PC-3 (cell line): Measurements from ENCODE around the gene MMAA. TPM values are rescaled to one million over a fixed set of nuclear protein-coding genes. Genes with fewer than 3 reads are reported as not detected.

Experiments used
- ATAC-seq: fragments of 200-7000 bp; cut with Tn5 transposase; 2 replicates; pipeline ENCODE4 v1.9.1; 2020; ENCODE audit warnings: mild to moderate bottlenecking, moderate library complexity
- BruUV-seq: library from RNA; stranded (reverse); fragments of 400-500 nt; replicated peaks from 2 replicates; lab custom pipeline; 2021; lab: Mats Ljungman, UMichigan
- CTCF ChIA-PET: fragments of 300-600 bp; sonication (Branson Sonifier 250); formaldehyde crosslinking; loops from one replicate; lab custom pipeline; 2022; ENCODE audit warnings: antibody characterized with exemption; lab: Charles Lee
- POLR2A ChIA-PET: fragments of 300-600 bp; sonication (Branson Sonifier 250); formaldehyde crosslinking; loops from one replicate; lab custom pipeline; 2022; ENCODE audit warnings: antibody characterized with exemption; ENCODE audit not compliant: unreplicated experiment; lab: Charles Lee
- DNase-seq: peaks from one replicate; pipeline ENCODE4 v3.0.0-alpha.2; 2015
- H2AFZ ChIP-seq: fragments of 300-600 bp; sonication (generic); 2 replicates; pipeline ENCODE4 v1.6.0; 2016; ENCODE audit warnings: antibody characterized with exemption, low read length
- H3F3A ChIP-seq: fragments of 300-600 bp; sonication (generic); one replicate; pipeline ENCODE4 v1.6.0; 2017; ENCODE audit warnings: antibody characterized with exemption, low read length, control low read depth, mild to moderate bottlenecking; ENCODE audit not compliant: unreplicated experiment
- H3K27ac ChIP-seq: fragments of 300-600 bp; sonication (generic); 2 replicates; pipeline ENCODE4 v1.5.1; 2016; ENCODE audit warnings: mild to moderate bottlenecking, low read length
- H3K27me3 ChIP-seq: fragments of 300-600 bp; sonication (generic); 2 replicates; pipeline ENCODE4 v1.6.1; 2016; ENCODE audit warnings: low read length, mixed read lengths
- H3K36me3 ChIP-seq: fragments of 300-600 bp; sonication (generic); 2 replicates; pipeline ENCODE4 v1.6.1; 2016; ENCODE audit warnings: low read depth, mixed run types, low read length, mixed read lengths
- H3K4me1 ChIP-seq: fragments of 300-600 bp; sonication (generic); 2 replicates; pipeline ENCODE4 v1.5.1; 2016; ENCODE audit warnings: low read length; ENCODE audit not compliant: insufficient read depth
- H3K4me2 ChIP-seq: fragments of 300-600 bp; sonication (generic); 2 replicates; pipeline ENCODE4 v1.6.0; 2016; ENCODE audit warnings: low read length
- H3K4me3 ChIP-seq: fragments of 300-600 bp; sonication (generic); 2 replicates; pipeline ENCODE4 v1.5.1; 2016; ENCODE audit warnings: mild to moderate bottlenecking, low read length, mixed read lengths
- H3K79me2 ChIP-seq: fragments of 300-600 bp; sonication (generic); 2 replicates; pipeline ENCODE4 v1.6.1; 2017; ENCODE audit warnings: low read length, mixed read lengths
- H3K9ac ChIP-seq: fragments of 300-600 bp; sonication (generic); 2 replicates; pipeline ENCODE4 v1.6.0; 2016; ENCODE audit warnings: mild to moderate bottlenecking, low read length
- H3K9me2 ChIP-seq: fragments of 300-600 bp; sonication (generic); replicated peaks from 2 replicates; pipeline ENCODE4 v1.6.1; 2016; ENCODE audit warnings: mixed run types, low read length, mixed read lengths
- H3K9me3 ChIP-seq: fragments of 300-600 bp; sonication (generic); 2 replicates; pipeline ENCODE4 v1.6.1; 2016; ENCODE audit warnings: low read length, mixed read lengths
- H4K20me1 ChIP-seq: fragments of 300-600 bp; sonication (generic); 2 replicates; pipeline ENCODE4 v1.6.1; 2016; ENCODE audit warnings: low read length, mixed read lengths
- EZH2 ChIP-seq: fragments of 300-600 bp; sonication (generic); IDR thresholded peaks from one replicate; pipeline ENCODE4 v1.6.1; 2017; ENCODE audit warnings: antibody characterized with exemption, mild to moderate bottlenecking, low read length; ENCODE audit not compliant: unreplicated experiment
- EZH2phosphoT487 ChIP-seq: fragments of 300-600 bp; sonication (generic); IDR thresholded peaks from 2 replicates; pipeline ENCODE4 v1.6.1; 2018; ENCODE audit warnings: mild to moderate bottlenecking, antibody characterized with exemption, low read length, borderline replicate concordance
- intact Hi-C: fragments of 100-400 bp; cut with micrococcal nuclease; formaldehyde crosslinking; loops from 2 replicates; pipeline ENCODE4 v1.9.0; 2023
- total RNA-seq: library from RNA; depleted of rRNA; stranded (reverse); fragments of >200 nt; gene quantifications from 2 replicates; pipeline ENCODE4 v1.2.3, GENCODE V29; 2014
- TF ChIP-seq, protein P1 (sequence below): fragments of 300-600 bp; sonication (generic); conservative IDR thresholded peaks from 2 replicates; pipeline ENCODE4 v1.5.1; 2017; ENCODE audit warnings: antibody characterized with exemption, low read depth, mild to moderate bottlenecking, low read length

Gene MMAA
- total RNA-seq, 1 experiment from 2014 or later: 5.3 TPM

DNA sequence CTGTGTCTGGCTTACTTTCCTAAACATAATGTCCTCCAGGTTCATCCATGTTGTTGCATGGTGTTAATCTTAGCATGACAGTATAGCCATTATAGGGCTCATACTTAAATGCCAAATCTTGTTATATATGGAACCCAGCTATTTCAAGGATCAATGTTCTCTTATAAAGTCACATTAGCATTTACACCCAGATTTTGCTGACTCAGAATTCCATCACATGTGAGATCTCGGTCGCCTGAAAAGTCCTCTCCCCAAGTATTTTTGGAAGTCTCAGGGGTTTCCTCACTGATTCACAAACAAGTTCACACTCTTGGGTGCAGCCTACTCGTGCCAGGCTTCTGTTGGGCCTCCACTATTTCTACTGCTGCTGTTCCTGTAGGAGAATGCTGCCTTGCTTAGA, 40.9 kb downstream of the MMAA start:
- ATAC-seq (no peak), DNase-seq (no peak)
- intact Hi-C loops: no loop called here
- no TSS peak for BruUV-seq
- H3F3A ChIP-seq: no peaks in the 10 kb centered on the region
- H4K20me1 ChIP-seq: no peaks in the 10 kb centered on the region
- no peaks in the 10 kb centered on the region for H3K79me2 ChIP-seq
- no peaks in the 10 kb centered on the region for H3K9me2 ChIP-seq
- no peak overlapping the region for H2AFZ ChIP-seq
- no peaks in the 10 kb centered on the region for H3K9me3 ChIP-seq
- H3K4me2 ChIP-seq: no peak overlapping the region
- TF ChIP-seq EZH2phosphoT487: no peak
- no peak for TF ChIP-seq EZH2
- TF ChIP-seq, protein P1, sequence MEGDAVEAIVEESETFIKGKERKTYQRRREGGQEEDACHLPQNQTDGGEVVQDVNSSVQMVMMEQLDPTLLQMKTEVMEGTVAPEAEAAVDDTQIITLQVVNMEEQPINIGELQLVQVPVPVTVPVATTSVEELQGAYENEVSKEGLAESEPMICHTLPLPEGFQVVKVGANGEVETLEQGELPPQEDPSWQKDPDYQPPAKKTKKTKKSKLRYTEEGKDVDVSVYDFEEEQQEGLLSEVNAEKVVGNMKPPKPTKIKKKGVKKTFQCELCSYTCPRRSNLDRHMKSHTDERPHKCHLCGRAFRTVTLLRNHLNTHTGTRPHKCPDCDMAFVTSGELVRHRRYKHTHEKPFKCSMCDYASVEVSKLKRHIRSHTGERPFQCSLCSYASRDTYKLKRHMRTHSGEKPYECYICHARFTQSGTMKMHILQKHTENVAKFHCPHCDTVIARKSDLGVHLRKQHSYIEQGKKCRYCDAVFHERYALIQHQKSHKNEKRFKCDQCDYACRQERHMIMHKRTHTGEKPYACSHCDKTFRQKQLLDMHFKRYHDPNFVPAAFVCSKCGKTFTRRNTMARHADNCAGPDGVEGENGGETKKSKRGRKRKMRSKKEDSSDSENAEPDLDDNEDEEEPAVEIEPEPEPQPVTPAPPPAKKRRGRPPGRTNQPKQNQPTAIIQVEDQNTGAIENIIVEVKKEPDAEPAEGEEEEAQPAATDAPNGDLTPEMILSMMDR: no peak
- no peaks in the 10 kb centered on the region for H3K4me1 ChIP-seq
- no peak overlapping the region for H3K4me3 ChIP-seq
- H3K27me3 ChIP-seq: no peaks in the 10 kb centered on the region
- CTCF ChIA-PET: no interaction called here
- POLR2A ChIA-PET: no interaction called here
- no peaks in the 10 kb centered on the region for H3K36me3 ChIP-seq
- H3K9ac ChIP-seq: no peak overlapping the region
- H3K27ac ChIP-seq: no peak overlapping the region

DNA sequence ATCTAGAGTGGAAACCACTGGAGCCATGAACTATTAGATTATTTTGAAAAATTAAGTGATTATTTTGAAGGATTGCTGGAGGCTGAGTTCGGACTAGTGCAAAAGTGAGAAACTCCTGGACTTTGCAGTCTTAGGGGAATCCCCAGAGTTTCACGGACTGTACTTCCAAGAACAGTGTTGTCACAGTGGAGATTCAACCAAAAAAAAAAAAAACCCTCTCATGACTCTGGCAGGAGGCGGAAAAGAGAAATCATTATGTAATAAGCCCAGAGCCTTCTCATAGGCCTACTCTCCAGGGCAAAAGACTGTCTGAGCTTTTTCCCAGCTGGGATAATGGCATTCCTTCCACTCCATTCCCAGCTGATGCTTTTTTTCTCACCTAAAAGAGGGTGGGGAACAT, 44.0 kb downstream of the MMAA start:
- intact Hi-C loops: no loop called here
- BruUV-seq: no TSS peak
- Histone ChIP-seq H2AFZ (no peak overlapping the region), H3K27ac (no peak overlapping the region), H3K79me2 (no peaks in the 10 kb centered on the region), H3K4me2 (no peak overlapping the region), H3K9me3 (no peaks in the 10 kb centered on the region), H3K9ac (no peak overlapping the region), H3K27me3 (no peaks in the 10 kb centered on the region), H3K36me3 (no peaks in the 10 kb centered on the region), H4K20me1 (no peaks in the 10 kb centered on the region), H3K4me3 (no peak overlapping the region), H3F3A (no peaks in the 10 kb centered on the region), H3K9me2 (no peaks in the 10 kb centered on the region), H3K4me1 (no peaks in the 10 kb centered on the region)
- ATAC-seq (no peak), DNase-seq (no peak)
- TF ChIP-seq EZH2phosphoT487 (no peak), EZH2 (no peak)
- TF ChIP-seq, protein P1: no peak
- ChIA-PET CTCF (no interaction called here), POLR2A (no interaction called here)

DNA sequence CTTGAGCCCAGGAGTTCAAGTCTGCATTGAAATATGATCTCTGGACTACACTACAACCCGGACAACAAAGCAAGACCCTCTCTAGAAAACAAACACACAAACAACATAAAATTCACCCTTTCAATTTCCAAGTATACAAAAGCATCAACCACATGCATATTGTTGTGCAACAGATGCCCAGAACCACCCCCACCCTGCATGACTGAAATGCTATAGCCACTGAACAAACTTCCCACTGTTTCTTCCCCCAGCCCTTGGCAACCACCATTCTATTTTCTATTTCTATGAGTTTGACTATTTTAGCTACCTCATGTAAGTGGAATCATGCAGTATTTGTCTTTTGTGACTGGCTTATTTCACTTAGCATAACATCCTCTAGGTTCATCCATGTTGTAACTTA, 46.6 kb downstream of the MMAA start:
- Histone ChIP-seq H3K9ac (no peak overlapping the region), H4K20me1 (no peaks in the 10 kb centered on the region), H3K4me3 (no peak overlapping the region), H3K27ac (no peak overlapping the region), H3K4me2 (no peak overlapping the region), H3K9me3 (no peaks in the 10 kb centered on the region), H3K4me1 (no peaks in the 10 kb centered on the region), H3K36me3 (no peaks in the 10 kb centered on the region), H3K79me2 (no peaks in the 10 kb centered on the region), H2AFZ (no peak overlapping the region), H3K27me3 (no peaks in the 10 kb centered on the region), H3K9me2 (no peaks in the 10 kb centered on the region), H3F3A (no peaks in the 10 kb centered on the region)
- intact Hi-C loops: no loop called here
- POLR2A ChIA-PET: no interaction called here
- DNase-seq (no peak), ATAC-seq (no peak)
- TF ChIP-seq EZH2 (no peak), EZH2phosphoT487 (no peak)
- TF ChIP-seq, protein P1: no peak
- CTCF ChIA-PET: no interaction called here
- BruUV-seq: no TSS peak
